D721Med (cell line): ENCODE results near the gene ATXN1.

ENCODE experiments used
- DNase-seq: peaks from one replicate; pipeline ENCODE4 v3.0.0; 2011; ENCODE audit warnings: low spot score; ENCODE audit not compliant: insufficient read length
- FAIRE-seq: peaks from 2 replicates; lab custom pipeline; 2011; peaks lifted over from hg19 to GRCh38; lab: Jason Lieb, UNC
- CTCF ChIP-seq: IDR thresholded peaks from 2 replicates; pipeline ENCODE4 v1.5.1; 2012; ENCODE audit warnings: mild to moderate bottlenecking, control low read depth; ENCODE audit not compliant: insufficient read depth; ENCODE audit errors: missing control alignments

ATXN1 gene

GRCh38 chr6:16295060-16295459, 466.2 kb downstream of the ATXN1 start:
- FAIRE-seq (no peak), DNase-seq (no peak)
- TF ChIP-seq CTCF, result no peak

- DNase-seq, result no peak
- FAIRE-seq, result no peak
- TF ChIP-seq CTCF, result no peak
These were observed 466.9 kb downstream of the ATXN1 start for GRCh38 chr6:16294371-16294770.

GRCh38 chr6:16292942-16293341, 468.3 kb downstream of the ATXN1 start:
- no peak for TF ChIP-seq CTCF
- DNase-seq (no peak), FAIRE-seq (no peak)

- FAIRE-seq (no peak), DNase-seq (no peak)
- TF ChIP-seq CTCF, result no peak
These were observed 468.8 kb downstream of the ATXN1 start for GRCh38 chr6:16292432-16292831.

- DNase-seq (no peak), FAIRE-seq (no peak)
These were observed 469.5 kb downstream of the ATXN1 start for GRCh38 chr6:16291739-16292138.

GRCh38 chr6:16288163-16288562, 473.1 kb downstream of the ATXN1 start:
- DNase-seq, result no peak
- TF ChIP-seq CTCF, result no peak
- FAIRE-seq, result no peak

More at GRCh38 chr6:16291739-16292138, 469.5 kb downstream of the ATXN1 start:
- no peak for TF ChIP-seq CTCF

GRCh38 chr6:16286151-16286522, 475.1 kb downstream of the ATXN1 start:
- peak; percentile 33 for DNase-seq
- peak; percentile 71 for TF ChIP-seq CTCF
- no peak for FAIRE-seq
